HG02938 (cell line): ENCODE measurements around the gene PELI2.

ENCODE experiments used
- ATAC-seq: cut with Tn5 transposase; IDR thresholded peaks from one replicate; pipeline ENCODE4 v1.9.1; 2021; ENCODE audit warnings: mild to moderate bottlenecking, moderate library complexity; ENCODE audit not compliant: unreplicated experiment

The PELI2 gene

DNA sequence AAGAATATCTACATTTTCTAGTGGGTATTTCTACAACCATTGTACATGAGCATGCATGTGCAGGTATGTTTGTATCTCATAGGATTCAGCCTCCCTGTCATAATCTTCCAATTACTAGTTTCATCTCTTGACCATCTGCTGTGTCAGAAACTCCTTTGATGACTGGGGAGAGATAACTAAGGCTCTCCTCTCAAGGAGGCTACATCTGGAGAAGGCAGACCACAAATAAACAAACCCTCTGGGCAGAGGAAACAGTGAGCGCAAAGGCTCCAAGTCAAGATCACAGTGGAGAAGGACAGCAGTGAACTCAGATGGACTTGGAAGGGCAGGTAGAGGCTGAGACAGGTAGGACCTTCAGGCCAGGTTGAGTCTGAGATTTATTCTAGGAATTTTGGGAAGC lies 166.4 kb downstream of the PELI2 start:
- no peak for ATAC-seq

DNA sequence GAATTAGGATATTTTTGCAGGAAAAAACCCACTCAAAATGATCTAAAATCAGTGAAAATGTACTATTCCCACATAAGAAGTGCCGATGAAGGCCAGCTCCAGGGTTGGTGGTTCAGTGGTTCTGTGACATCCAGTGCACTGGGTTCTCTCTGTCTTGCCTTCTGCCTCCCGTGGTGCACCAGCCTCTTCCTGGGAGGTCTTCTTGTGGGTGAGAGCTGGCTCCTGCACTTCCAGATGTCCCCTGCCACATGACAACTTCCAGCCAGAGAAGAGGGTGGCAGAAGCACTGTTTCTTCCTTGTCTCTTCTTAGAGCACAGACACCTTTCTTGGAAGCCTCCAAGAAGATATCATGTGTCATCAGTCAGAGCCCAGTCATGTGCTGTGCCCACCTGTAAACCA lies 170.9 kb downstream of the PELI2 start:
- ATAC-seq = no peak

DNA sequence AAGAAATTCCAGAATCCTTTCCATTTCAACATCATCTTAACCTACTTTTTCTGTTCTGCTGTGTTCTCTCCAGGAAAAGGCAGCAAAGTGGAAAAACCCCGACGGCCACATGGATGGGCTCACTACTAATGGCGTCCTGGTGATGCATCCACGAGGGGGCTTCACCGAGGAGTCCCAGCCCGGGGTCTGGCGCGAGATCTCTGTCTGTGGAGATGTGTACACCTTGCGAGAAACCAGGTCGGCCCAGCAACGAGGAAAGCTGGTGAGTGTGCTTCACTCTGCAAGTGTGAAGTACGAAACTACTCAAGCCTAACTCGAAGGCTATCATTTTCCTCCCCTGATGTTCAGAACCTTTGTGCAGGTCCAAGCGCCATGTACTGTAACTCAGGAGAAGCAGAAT lies 172.0 kb downstream of the PELI2 start:
- ATAC-seq = no peak

DNA sequence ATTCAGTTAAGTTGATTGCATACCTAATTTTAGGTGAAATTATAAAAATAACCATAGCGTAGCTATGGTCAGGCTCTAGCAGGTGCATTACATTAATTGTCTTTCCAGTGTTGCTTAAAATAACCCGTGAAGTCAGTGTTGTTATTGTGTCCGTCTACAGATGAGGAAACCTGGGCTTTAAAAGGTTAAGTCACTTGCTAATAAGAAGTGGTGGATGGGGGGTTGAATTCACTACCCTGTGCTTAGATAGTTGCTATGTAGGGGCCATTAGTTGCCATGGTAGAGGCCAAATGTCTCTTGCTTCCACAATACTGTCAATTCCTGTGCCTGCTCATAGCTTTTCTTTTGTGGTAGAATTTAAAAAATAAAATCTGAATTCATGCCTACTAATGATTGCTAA lies 174.8 kb downstream of the PELI2 start:
- ATAC-seq = no peak

DNA sequence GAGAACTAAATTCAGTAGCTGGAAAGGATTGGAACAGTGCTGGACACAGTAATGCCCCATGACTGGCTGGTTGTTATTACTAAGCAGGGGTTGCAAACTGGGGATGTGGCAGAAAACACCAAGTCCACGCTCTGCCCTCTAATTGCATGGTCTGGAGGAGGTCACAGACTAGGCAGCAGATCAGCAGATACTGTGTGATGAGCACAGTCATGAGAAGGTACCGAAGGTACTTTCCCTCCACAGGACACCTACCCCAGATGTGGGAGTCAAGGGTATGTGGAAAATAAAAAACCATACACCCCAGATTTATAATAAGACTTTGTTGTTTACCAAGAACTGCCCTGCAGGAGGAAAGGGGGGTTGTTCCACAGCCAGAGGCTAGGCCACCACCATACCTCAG lies 175.3 kb downstream of the PELI2 start:
- ATAC-seq = no peak

DNA sequence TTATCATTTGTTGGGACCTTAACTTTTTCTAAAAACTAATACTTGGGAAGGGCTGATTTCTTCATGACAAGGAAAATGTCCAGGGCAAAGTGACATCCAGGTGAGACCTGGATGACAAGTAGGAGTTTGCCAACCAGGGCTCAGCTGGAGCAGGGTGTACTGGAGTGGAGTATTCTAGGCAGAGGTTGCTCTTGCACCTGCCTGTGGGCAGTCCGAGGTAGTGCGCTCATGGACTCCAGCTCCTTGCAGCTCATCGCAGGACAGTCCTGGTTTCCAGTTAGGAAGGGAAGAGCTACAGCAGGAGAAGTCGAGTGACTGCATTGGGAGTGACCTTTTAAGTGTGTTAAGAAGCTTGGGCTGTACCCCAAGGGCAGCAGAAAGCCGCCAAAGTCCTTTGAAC lies 175.9 kb downstream of the PELI2 start:
- no peak for ATAC-seq

DNA sequence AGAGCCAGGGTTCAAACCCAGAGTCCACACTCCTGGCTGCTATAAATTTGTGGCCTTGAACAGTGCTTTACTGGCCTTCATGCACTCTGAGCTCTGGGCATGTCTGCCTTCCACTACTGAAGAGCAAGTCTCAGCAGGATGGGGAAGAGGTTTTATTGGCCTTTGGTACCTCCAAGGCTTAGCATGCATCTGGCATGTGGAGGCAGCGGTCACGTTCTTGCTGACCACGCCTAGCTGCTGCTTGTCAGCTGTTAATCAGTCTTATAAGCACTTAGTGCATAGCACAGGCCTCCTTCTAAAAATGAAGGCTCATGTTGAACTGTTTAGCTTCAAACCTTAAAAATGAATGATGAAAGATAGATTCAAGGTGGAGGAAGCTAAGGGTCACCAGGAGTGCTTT lies 177.5 kb downstream of the PELI2 start:
- no peak for ATAC-seq

DNA sequence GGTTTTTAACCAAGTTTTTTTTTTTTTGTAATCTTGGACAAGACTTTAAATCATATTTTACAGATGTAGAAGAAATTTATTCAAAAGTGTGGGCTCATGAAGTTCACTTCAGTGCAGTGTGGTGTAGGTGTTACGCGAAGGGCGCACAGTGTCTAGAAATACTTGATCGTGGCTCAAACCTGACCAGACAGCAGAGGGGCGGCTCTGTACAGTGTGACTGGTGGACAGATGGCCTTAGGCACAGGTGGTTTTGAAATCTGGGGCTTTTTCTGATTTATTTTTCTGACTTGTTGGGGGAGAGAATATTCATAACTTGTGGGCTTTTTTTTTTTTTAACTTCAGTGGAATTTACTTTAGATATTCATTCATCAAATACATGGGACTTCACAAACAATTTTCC lies 179.2 kb downstream of the PELI2 start:
- no peak for ATAC-seq

DNA sequence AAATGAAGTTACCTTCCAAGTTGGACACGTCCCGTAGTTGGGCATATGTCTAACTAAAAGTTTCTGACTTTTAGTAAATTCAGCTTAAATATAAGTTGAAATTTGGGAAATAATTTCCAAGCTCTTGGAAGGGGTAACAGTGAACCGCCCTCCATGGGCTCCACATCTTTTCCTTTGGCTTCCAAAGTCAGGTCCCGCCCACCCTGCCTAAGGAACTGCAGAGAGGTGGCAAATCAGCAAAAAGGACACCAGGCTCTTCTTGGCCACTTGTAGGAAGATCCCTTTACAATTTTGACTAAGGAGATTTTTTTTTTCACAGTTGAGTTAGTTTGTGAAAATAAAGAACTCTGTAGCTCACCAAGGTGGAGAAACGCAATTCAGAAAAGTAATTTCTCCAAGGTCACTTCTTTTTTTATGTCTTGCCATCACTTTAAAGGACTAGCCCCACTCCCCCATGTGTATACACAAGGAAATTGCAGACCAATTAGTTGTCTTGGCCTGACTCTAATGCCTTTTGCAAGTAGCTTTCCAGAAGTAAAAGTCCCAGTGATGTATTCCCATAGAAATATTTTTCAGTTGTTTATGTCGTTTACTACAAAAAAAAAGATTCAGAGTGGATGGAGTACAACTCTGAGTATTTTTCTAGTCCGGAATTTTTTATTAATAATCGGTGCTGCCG lies 181.2 kb downstream of the PELI2 start:
- ATAC-seq = no peak

DNA sequence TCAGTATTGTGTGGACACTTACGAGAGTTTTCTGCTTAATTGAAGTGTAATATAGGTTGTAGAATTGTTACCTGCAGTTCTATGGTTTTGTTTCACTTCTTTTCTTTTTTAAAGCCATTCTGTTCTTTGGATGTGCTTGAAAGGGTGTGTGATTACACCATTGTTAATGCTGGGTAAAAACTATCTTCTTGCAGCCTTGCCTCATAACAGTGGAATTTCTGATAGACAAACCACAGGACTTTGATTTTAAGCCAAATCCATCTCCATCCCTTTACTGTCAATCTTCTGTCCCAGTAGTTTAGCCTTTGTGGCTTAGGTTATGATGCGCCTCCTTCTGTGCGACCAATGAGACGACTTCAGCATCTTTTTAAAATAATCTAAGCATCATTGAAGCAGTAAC lies 182.3 kb downstream of the PELI2 start:
- no peak for ATAC-seq

GRCh38 chr14:56304456-56304855 lies 186.2 kb downstream of the PELI2 start:
- ATAC-seq = no peak

- ATAC-seq = no peak
These were observed 191.0 kb downstream of the PELI2 start for GRCh38 chr14:56309198-56309597.

DNA sequence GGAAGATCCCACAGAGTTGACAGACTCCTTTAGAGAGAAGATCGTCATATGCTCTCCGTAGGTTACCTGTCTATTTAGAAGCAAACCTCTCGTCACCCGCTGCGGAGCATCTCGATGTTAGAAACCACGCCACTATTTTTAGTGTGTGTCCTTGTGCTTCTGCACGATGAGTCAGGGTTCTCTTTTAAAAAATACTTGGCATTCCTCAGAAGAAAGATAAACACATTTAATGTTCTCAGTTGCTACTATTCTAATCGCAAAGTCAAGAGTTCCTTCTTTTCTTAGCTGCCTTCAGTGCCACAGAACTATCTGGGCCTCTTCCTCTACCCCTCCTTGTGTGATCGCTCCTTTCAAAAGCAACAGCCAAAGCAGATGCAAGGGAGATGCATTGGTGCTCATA lies 192.4 kb downstream of the PELI2 start:
- no peak for ATAC-seq

- ATAC-seq = no peak
These were observed 195.6 kb downstream of the PELI2 start for GRCh38 chr14:56313789-56314188.

DNA sequence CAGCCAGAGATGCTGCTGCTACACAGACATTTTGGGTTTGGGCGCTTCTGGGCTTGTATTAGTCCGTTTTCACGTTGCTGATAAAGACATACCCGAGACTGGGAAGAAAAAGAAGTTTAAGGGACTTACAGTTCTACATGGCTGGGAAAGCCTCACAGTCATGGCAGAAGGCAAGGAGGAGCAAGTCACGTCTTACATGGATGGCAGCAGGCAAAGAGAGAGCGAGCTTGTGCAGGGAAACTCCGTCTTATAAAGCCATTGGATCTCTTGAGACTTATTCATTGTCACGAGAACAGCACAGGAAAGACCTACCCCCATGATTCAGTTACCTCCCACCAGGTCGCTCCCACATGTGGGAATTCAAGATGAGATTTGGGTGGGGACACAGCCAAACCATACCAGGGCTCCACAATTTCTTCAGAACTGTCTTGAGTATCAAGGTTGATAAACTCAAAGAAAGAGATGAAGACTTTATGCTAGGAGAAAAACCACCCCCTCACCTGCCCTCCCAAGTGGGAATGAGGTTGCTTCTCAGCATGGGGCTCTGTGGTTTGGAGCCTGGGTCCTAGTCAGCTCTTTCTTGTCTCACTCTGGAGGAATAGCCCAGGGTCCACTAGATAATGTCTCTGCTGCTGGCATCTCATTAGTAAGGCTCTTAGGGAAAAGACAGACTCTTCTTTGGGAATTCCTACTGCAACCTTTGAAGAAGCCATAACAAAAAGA lies 200.3 kb downstream of the PELI2 start:
- ATAC-seq = no peak

DNA sequence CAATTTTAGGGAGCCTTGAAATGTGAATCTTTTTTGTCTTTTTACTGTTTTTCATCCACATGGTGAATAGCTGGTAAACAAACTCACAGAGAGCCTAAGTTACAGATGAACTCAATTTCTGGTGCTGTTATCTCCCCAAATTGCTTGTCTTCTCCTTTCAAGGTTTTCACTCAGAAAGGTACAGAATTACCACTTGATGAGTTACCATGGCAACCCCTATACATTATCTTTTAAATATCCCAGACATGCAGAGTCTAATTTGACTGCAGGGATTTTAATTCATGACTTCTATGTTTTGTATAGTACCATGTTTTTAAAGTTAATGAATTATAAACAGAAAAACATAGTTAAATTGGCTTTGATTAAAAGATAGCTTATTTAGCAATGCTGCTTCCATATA lies 203.7 kb downstream of the PELI2 start:
- no peak for ATAC-seq

GRCh38 chr14:56322531-56322930 lies 204.3 kb downstream of the PELI2 start:
- ATAC-seq = no peak

DNA sequence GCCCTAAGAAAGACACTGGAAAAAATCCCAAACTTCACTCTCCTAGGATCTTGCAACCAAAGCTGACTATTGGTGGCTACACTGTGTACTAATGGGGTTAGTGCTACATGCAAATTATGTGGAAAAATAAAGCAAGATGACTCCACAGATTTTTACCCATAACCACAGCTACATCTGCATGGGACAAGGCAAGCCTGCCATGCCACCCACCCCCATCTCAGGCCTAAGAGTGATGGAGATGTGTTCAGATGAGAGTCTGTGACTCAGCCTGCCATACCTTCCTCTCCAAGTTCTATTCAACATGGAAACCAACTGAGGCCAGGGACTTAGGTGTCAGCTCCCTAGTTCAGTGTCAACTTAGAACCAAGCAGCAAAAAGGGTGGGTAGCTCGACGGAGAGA lies 206.2 kb downstream of the PELI2 start:
- no peak for ATAC-seq

GRCh38 chr14:56324856-56325699 lies 206.9 kb downstream of the PELI2 start:
- ATAC-seq = no peak

GRCh38 chr14:56328021-56328420 lies 209.8 kb downstream of the PELI2 start:
- no peak for ATAC-seq

GRCh38 chr14:56331592-56332216 lies 213.5 kb downstream of the PELI2 start:
- no peak for ATAC-seq
